DMS153 (cell line): Measurements from ENCODE around the gene LRRC4.

Experiments
- DNase-seq: peaks from one replicate; lab custom pipeline; 2025; lab: John Stamatoyannopoulos, UW

The LRRC4 gene

GRCh38 chr7:128006550-128007302 lies 24.5 kb downstream of the LRRC4 start:
- no peak for DNase-seq

DNA sequence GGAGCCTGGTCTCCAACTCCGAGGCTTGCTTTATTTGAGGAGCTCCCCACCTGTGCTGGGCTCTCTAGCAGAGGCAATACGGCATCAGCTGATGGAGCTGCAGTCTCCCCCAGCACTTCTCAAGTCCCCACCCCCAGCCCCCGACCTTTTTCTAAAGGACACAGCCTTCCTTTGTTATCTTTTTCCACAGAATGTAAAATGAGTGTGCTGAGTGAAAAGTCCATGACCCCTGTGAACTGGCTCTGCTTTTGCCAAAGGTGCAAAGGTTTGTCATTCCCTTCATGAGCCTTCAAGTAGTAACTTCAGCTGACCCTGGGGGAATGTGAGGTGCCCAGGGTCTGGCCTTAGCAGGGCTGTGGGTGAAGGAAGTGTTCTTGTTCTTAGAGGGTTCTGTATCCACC lies 25.5 kb downstream of the LRRC4 start:
- DNase-seq: no peak

DNA sequence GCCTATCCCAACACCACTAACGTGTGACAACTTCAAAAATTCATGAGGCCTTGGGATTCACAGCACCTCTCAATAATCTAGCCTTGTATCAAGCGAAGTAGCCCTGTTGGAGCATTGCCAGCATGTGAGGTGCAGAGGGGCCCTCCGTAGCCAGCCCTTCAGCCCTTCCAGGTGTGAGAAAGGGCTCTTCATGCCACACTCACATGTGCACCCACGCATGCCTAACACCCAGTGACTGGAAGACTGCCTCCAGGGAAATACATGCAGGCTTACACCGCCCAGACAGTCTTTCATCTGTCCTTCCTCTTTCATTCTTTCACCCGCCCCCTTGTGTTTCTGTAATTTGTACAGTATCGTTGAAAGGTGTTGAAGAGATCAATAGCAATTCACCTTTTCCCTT lies 26.1 kb downstream of the LRRC4 start:
- no peak for DNase-seq

DNA sequence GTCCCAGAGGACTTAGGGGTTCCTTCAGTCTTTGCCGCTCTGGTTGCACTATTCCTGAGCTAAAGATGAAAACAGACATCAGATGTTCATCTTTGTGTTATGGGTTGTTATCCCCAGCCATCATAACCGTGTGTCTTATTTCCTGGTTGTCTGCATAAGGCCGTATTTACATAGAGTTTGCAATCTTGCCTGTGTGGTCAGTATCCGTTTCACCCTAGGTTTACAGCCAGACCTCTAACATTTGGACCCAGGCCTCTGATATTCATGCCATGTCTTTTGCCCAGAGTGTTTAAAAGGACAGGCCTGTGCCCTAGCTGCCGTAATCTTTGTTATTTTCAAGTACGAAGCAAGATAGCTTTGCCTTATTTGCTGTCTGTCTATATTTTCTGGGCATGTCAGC lies 26.6 kb downstream of the LRRC4 start:
- DNase-seq: no peak

GRCh38 chr7:128003787-128004186 lies 27.4 kb downstream of the LRRC4 start:
- no peak for DNase-seq

DNA sequence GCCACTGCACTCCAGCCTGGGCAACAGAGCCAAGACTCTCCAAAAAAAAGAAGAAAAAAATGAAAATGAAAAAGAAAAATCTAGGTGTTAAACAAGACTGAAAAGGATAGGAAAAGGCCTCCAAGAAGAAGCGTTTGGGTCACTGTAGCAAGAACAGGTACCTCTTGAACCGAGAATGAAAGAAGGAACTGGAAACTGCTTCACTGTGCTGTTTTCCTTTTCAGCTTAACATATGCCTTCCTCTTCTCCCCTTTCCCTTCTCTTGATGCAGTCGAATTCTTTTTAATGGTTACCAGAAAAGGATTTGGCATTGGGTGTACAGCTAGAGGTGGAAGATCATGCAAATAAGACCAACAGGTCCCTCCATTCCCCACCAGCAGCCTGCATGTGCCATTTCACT lies 28.1 kb downstream of the LRRC4 start:
- DNase-seq: no peak

GRCh38 chr7:128000854-128001265 lies 30.4 kb downstream of the LRRC4 start:
- no peak for DNase-seq

DNA sequence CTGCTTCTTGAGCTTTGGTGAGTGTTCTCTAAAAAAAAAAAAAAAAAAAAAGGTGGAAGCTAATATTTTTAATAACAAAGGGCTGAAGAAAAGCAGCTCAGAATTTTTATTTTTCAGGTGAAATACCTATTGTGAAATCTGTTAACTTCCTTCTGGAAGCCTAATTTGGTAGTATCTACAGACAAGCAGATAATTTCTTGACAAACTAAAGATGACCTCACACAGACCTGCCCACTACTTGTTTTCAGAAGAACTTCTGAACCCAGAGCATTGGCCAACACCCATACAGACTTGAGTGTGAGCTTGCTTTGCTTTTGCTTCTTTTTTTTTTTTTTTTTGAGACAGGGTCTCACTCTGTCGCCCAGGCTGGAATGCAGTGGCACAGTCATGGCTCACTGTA lies 31.2 kb downstream of the LRRC4 start:
- no peak for DNase-seq

DNA sequence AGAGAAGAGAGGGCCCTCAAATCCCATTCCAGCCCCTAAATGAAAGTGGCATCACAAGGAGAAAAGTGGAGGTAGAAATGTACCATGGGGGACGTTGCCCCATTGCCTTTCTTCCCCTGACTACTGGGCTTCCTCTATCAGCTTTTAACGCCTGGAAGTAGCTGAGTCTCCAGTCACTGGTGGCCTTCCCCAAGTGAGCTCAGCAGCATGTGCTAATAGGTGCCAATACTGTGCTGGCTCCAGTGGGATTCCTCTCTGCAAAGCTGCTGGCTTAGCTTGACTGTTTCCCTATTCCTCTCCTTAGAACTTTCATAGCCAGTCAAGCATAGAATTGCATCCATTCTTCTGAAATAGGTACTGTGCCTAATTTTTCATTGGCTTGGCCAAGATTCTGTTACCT lies 32.6 kb downstream of the LRRC4 start:
- DNase-seq: no peak

- no peak for DNase-seq
Measured at GRCh38 chr7:127997226-127997922, 33.9 kb downstream of the LRRC4 start.

GRCh38 chr7:127996253-127997071 lies 34.8 kb downstream of the LRRC4 start:
- DNase-seq: no peak

DNA sequence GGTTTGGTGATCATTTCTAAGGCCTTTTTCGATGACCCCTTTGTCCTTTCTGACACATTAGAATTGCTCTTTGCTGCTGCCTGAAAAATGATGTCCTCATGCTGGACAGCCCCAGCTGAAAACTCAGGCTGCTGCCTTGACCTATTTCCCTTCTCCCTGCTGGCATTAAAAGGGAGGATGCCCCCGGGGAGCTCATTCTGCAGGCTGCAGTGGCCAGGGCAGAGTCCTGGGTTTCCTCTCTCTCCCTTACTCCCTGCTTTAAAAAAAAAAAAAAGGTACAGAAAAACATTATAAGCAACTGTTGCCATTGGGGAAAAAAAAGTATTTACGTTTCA lies 35.4 kb downstream of the LRRC4 start:
- DNase-seq: no peak

GRCh38 chr7:127995156-127995880 lies 35.9 kb downstream of the LRRC4 start:
- no peak for DNase-seq

- DNase-seq: no peak
Measured at GRCh38 chr7:127993987-127994386, 37.2 kb downstream of the LRRC4 start.

DNA sequence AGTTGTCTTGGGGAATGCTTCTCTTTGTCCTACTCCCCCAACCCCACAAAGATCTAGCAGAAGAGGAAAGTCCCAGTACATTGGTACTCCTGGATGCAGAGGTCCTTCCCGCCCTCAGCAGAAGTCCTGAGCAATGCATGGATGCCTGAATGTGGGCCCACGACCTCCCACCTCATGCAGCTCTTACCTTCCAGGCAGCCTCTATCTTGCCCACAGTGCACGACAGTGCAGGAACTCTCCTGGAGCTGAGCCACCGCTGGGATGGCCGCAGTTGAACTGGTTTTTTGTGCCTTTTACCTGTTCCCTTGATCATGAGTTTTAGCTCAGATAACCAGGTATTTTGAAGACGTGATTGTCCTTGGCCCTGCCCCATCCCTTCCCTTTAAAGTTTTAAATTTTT lies 37.9 kb downstream of the LRRC4 start:
- DNase-seq: no peak

GRCh38 chr7:127988751-127989150 lies 42.5 kb downstream of the LRRC4 start:
- no peak for DNase-seq

DNA sequence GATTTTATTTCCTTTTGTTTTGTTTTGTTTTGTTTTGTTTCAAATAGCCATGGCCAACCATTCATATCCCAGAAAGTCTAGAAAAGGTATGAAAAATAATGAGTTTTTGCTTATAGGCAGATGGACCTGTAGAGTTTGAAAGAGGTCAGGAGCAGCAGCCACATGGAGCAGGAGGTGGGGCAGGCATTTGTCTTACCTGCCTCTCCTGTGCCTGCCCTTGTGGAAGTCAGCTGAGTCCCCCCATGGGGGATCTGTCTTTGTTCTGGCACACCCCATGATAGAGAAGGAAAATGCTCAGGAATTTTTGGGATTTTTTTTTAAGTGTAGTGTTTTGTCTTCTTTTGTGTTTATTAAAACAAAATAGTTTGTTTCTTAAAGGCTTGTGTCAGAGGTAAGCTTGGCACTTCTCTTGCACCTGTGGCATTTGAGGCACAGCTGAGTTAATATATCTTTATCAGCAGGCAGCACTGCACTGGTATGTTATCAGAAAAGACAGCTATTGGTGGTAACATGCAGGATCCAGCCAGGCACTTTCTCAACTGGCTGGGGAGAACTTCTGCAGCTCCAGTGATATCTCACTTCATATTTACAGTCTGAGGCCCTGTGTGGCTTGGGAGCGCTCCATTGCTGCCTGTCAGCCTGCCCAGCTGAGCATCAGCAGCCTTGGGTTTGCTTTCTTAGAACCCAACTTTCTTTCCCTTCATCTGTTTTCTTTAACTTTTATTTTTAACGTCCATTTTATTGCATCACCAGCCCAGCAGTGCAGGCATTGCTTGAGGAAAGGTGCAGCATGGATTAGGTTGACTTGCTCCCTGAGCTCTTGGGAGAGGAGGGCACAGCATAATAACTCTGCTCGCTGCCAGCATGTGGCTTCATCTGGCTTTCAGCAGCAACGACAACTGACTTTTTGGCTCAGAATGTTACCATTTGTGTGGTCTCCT lies 44.4 kb downstream of the LRRC4 start:
- no peak for DNase-seq

DNA sequence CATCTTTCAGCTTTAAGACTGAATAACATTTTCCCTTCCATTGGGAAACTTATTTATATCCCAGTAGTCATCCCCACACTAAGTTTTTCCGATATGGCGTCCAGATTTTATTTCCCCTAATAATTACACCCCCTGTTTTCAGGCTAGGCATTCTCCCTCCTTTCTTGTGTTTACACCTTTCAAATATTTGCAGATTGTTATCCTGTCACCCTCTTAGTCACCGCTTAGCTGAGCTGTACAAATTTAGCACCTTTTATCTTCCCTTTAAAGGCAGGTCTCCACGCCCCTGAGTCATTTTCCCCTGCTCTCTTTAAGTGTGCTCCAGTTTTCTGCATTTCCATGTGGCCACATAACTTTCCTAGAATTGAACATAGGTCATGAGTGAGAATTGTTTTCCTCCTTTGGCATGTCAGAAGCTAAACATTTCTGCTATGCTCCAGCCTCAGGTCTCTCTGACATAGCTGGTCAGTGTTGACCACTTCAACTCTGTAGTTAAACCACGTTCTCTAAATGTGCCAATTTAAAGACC lies 47.4 kb downstream of the LRRC4 start:
- no peak for DNase-seq

DNA sequence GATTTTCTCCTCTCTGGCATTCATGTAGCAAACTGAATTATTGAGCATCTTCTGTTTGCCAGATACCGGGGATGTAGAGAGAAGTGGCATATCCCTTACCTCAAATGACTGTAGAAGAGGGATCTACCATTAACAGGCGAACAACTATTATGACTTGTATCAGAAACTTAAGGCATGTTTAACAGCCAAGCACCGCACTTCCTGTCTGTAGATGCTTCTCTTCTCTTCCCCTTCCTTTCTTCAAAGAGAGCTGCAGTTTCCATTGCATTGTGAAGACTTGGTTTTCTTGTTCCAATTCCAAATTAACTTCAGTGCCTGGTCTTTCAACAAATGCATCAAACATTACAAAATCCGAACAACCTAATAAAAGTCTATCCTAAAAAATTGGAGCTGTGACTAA lies 49.3 kb downstream of the LRRC4 start:
- no peak for DNase-seq

DNA sequence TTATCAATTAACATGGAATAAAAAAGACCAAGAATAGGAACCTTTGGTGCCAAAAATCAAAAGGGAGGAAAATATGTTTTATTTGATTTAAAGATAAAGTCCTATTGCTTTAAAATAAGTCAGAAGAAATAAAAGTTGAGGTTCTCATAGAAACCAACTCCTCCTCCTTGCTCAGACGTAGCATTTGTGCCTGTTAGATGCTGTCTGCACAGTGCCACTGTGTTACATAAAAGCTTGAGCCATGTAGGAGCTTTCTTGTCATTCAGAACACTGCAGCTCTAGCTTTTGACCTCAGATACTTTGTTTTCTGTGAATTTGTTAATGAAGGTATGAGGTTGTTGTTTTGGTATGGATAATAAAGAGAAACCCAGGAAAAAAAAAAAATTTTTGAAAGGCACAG lies 50.3 kb downstream of the LRRC4 start:
- no peak for DNase-seq

- DNase-seq: no peak
Measured at GRCh38 chr7:127979728-127980126, 51.5 kb downstream of the LRRC4 start.
